HEK293 (cell line): Measurements from ENCODE around the gene CUL9.

Experiments used
- EGR2 ChIP-seq: fragments of 450-650 bp; formaldehyde crosslinking; IDR thresholded peaks from 2 replicates; pipeline ENCODE4 v1.5.1; 2016; ENCODE audit warnings: low read depth, missing biosample characterization, missing genetic modification characterization
- GLIS1 ChIP-seq: fragments of 450-650 bp; formaldehyde crosslinking; IDR thresholded peaks from 2 replicates; pipeline ENCODE4 v1.5.1; 2016; ENCODE audit warnings: missing biosample characterization, missing genetic modification characterization
- IKZF3 ChIP-seq: fragments of 450-650 bp; IDR thresholded peaks from 2 replicates; pipeline ENCODE4 v1.5.0; 2018; ENCODE audit warnings: missing biosample characterization, mild to moderate bottlenecking, missing genetic modification characterization, moderate library complexity
- KLF7 ChIP-seq: fragments of 450-650 bp; formaldehyde crosslinking; IDR thresholded peaks from 2 replicates; pipeline ENCODE4 v1.5.1; 2016; ENCODE audit warnings: missing biosample characterization, missing genetic modification characterization, borderline replicate concordance
- KLF9 ChIP-seq: fragments of 450-650 bp; formaldehyde crosslinking; IDR thresholded peaks from 2 replicates; pipeline ENCODE4 v1.5.1; 2016; ENCODE audit warnings: missing biosample characterization, missing genetic modification characterization, low read depth
- MEIS1 ChIP-seq: sonication (generic); formaldehyde crosslinking; IDR thresholded peaks from 2 replicates; pipeline ENCODE4 v1.8.1; 2022; ENCODE audit warnings: missing genetic modification reagents, mild to moderate bottlenecking, borderline replicate concordance
- SCRT2 ChIP-seq: fragments of 450-650 bp; formaldehyde crosslinking; IDR thresholded peaks from 2 replicates; pipeline ENCODE4 v1.5.1; 2016; ENCODE audit warnings: missing biosample characterization, missing genetic modification characterization
- SP7 ChIP-seq: fragments of 450-650 bp; formaldehyde crosslinking; IDR thresholded peaks from 2 replicates; pipeline ENCODE4 v1.5.1; 2016; ENCODE audit warnings: missing biosample characterization, missing genetic modification characterization
- YY1 ChIP-seq: fragments of 450-650 bp; formaldehyde crosslinking; IDR thresholded peaks from 2 replicates; pipeline ENCODE4 v1.5.1; 2018; ENCODE audit warnings: missing biosample characterization, missing genetic modification characterization
- ZBTB8A ChIP-seq: fragments of 450-650 bp; formaldehyde crosslinking; IDR thresholded peaks from 2 replicates; pipeline ENCODE4 v1.5.1; 2016; ENCODE audit warnings: missing biosample characterization, missing genetic modification characterization
- ZEB2 ChIP-seq: fragments of 450-650 bp; formaldehyde crosslinking; IDR thresholded peaks from 2 replicates; pipeline ENCODE4 v1.5.1; 2016; ENCODE audit warnings: missing biosample characterization, missing genetic modification characterization
- ZFP37 ChIP-seq: fragments of 450-650 bp; formaldehyde crosslinking; IDR thresholded peaks from 2 replicates; pipeline ENCODE4 v1.5.1; 2016; ENCODE audit warnings: missing biosample characterization, missing genetic modification characterization
- ZNF114 ChIP-seq: fragments of 450-650 bp; formaldehyde crosslinking; IDR thresholded peaks from 2 replicates; pipeline ENCODE4 v1.5.0; 2017; ENCODE audit warnings: missing biosample characterization, missing genetic modification characterization
- ZNF138 ChIP-seq: fragments of 450-650 bp; formaldehyde crosslinking; IDR thresholded peaks from 2 replicates; pipeline ENCODE4 v1.5.1; 2016; ENCODE audit warnings: missing biosample characterization, missing genetic modification characterization, borderline replicate concordance
- ZNF19 ChIP-seq: fragments of 450-650 bp; formaldehyde crosslinking; IDR thresholded peaks from 2 replicates; pipeline ENCODE4; 2016; ENCODE audit warnings: missing biosample characterization, missing genetic modification characterization, low read depth
- ZNF211 ChIP-seq: fragments of 450-650 bp; formaldehyde crosslinking; IDR thresholded peaks from 2 replicates; pipeline ENCODE4 v1.5.1; 2016; ENCODE audit warnings: low read depth, missing biosample characterization, missing genetic modification characterization
- ZNF214 ChIP-seq: fragments of 450-650 bp; formaldehyde crosslinking; IDR thresholded peaks from 2 replicates; pipeline ENCODE4 v1.5.1; 2017; ENCODE audit warnings: missing biosample characterization, mild to moderate bottlenecking, missing genetic modification characterization, borderline replicate concordance
- ZNF248 ChIP-seq: fragments of 450-650 bp; formaldehyde crosslinking; IDR thresholded peaks from 2 replicates; pipeline ENCODE4 v1.5.1; 2017; ENCODE audit warnings: missing biosample characterization, missing genetic modification characterization
- ZNF324 ChIP-seq: fragments of 450-650 bp; formaldehyde crosslinking; IDR thresholded peaks from 2 replicates; pipeline ENCODE4 v1.5.1; 2016; ENCODE audit warnings: missing biosample characterization, missing genetic modification characterization
- ZNF433 ChIP-seq: fragments of 450-650 bp; formaldehyde crosslinking; IDR thresholded peaks from 2 replicates; pipeline ENCODE4 v1.5.1; 2016; ENCODE audit warnings: missing biosample characterization, missing genetic modification characterization, low read depth
- ZNF514 ChIP-seq: fragments of 450-650 bp; formaldehyde crosslinking; IDR thresholded peaks from 2 replicates; pipeline ENCODE4 v1.5.1; 2016; ENCODE audit warnings: missing biosample characterization, missing genetic modification characterization
- ZNF560 ChIP-seq: fragments of 450-650 bp; formaldehyde crosslinking; IDR thresholded peaks from 2 replicates; pipeline ENCODE4 v1.5.1; 2017; ENCODE audit warnings: missing biosample characterization, missing genetic modification characterization, borderline replicate concordance
- ZNF571 ChIP-seq: fragments of 450-650 bp; formaldehyde crosslinking; IDR thresholded peaks from 2 replicates; pipeline ENCODE4 v1.5.0; 2017; ENCODE audit warnings: missing biosample characterization, missing genetic modification characterization
- ZNF585B ChIP-seq: fragments of 450-650 bp; formaldehyde crosslinking; IDR thresholded peaks from 2 replicates; pipeline ENCODE4 v1.5.1; 2016; ENCODE audit warnings: missing biosample characterization, missing genetic modification characterization
- ZNF623 ChIP-seq: fragments of 450-650 bp; formaldehyde crosslinking; IDR thresholded peaks from 2 replicates; pipeline ENCODE4 v1.5.1; 2016; ENCODE audit warnings: missing biosample characterization, missing genetic modification characterization
- ZNF785 ChIP-seq: fragments of 450-650 bp; formaldehyde crosslinking; IDR thresholded peaks from 2 replicates; pipeline ENCODE4 v1.5.1; 2016; ENCODE audit warnings: missing biosample characterization, missing genetic modification characterization
- TF ChIP-seq, protein P1 (sequence below): fragments of 450-650 bp; IDR thresholded peaks from 2 replicates; pipeline ENCODE4 v1.5.1; 2018; ENCODE audit warnings: missing biosample characterization, mild to moderate bottlenecking, missing genetic modification characterization
- TF ChIP-seq, protein P2 (sequence below): fragments of 450-650 bp; formaldehyde crosslinking; IDR thresholded peaks from 2 replicates; pipeline ENCODE4 v1.5.1; 2016; ENCODE audit warnings: missing biosample characterization, missing genetic modification characterization
- TF ChIP-seq, protein P3 (sequence below): fragments of 450-650 bp; formaldehyde crosslinking; IDR thresholded peaks from 2 replicates; pipeline ENCODE4 v1.5.1; 2016; ENCODE audit warnings: missing biosample characterization, missing genetic modification characterization
- TF ChIP-seq, protein P4 (sequence below): fragments of 450-650 bp; formaldehyde crosslinking; IDR thresholded peaks from 2 replicates; pipeline ENCODE4 v1.5.1; 2016; ENCODE audit warnings: missing biosample characterization, missing genetic modification characterization
- TF ChIP-seq, protein P5 (sequence below): fragments of 450-650 bp; formaldehyde crosslinking; IDR thresholded peaks from 2 replicates; pipeline ENCODE4 v1.5.1; 2016; ENCODE audit warnings: missing biosample characterization, missing genetic modification characterization
- TF ChIP-seq, protein P6 (sequence below): fragments of 450-650 bp; formaldehyde crosslinking; IDR thresholded peaks from 2 replicates; pipeline ENCODE4 v1.5.1; 2016; ENCODE audit warnings: missing biosample characterization, missing genetic modification characterization

The CUL9 gene

DNA sequence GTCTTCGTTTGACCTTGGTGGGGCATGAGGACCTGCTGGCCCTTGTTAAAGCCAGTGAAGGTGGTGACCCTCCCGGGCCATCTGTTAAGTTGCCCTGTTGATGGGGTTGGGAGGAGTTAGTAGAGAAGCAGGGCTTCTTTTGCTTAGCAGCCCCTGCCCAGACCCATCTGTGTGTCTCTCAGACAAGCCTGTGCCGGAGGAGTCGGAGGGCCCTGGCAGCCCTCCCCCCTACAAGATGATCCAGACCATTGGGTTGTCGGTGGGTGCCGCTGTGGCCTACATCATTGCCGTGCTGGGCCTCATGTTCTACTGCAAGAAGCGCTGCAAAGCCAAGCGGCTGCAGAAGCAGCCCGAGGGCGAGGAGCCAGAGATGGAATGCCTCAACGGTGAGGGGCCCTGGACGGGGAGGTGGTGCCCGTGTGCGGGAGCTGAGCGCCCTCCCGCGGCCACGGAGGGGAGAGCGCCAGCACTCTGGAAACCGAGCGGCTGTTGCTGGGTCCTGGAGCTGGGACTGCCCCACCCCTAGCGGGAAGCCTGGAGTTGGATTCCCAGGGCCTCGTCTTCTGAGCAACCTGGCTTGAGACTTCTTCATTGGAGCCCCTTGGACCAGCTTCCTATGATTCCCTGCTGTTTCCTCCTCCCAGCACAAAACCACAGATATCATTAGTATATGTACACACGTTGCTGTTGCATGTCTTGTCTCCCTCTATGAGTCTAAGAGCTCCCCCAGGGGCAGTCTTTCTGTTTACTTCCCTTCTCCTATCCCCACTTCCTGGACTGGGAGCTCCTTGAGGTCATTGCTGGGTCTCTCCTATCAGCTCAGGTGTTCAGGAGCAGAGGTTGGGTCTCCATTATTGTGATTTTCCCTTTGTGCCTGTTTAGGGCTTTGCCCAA, 38.5 kb upstream of the CUL9 start (continued):
- TF ChIP-seq, protein P1, sequence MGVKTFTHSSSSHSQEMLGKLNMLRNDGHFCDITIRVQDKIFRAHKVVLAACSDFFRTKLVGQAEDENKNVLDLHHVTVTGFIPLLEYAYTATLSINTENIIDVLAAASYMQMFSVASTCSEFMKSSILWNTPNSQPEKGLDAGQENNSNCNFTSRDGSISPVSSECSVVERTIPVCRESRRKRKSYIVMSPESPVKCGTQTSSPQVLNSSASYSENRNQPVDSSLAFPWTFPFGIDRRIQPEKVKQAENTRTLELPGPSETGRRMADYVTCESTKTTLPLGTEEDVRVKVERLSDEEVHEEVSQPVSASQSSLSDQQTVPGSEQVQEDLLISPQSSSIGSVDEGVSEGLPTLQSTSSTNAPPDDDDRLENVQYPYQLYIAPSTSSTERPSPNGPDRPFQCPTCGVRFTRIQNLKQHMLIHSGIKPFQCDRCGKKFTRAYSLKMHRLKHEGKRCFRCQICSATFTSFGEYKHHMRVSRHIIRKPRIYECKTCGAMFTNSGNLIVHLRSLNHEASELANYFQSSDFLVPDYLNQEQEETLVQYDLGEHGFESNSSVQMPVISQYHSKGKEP: peak; percentile 99
- TF ChIP-seq SCRT2: peak; percentile 88
- TF ChIP-seq MEIS1 (CRISPR knock-in tag): no peak
- TF ChIP-seq, protein P2, sequence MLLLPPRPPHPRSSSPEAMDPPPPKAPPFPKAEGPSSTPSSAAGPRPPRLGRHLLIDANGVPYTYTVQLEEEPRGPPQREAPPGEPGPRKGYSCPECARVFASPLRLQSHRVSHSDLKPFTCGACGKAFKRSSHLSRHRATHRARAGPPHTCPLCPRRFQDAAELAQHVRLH (tag by site-specific recombination): no peak
- no peak for TF ChIP-seq ZNF114 (tag by site-specific recombination)
- 0 out of 2 replicates have a peak, but pooled peaks have one; percentile 53 for TF ChIP-seq ZNF324 (tag by site-specific recombination)
- no peak for TF ChIP-seq ZNF19
- TF ChIP-seq ZNF211 (tag by site-specific recombination): no peak
- TF ChIP-seq, protein P3, sequence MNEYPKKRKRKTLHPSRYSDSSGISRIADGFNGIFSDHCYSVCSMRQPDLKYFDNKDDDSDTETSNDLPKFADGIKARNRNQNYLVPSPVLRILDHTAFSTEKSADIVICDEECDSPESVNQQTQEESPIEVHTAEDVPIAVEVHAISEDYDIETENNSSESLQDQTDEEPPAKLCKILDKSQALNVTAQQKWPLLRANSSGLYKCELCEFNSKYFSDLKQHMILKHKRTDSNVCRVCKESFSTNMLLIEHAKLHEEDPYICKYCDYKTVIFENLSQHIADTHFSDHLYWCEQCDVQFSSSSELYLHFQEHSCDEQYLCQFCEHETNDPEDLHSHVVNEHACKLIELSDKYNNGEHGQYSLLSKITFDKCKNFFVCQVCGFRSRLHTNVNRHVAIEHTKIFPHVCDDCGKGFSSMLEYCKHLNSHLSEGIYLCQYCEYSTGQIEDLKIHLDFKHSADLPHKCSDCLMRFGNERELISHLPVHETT (tag by site-specific recombination): peak; percentile 55; the same call in 1 of the 2 replicates
- TF ChIP-seq ZFP37 (tag by site-specific recombination): peak; percentile 84
- TF ChIP-seq ZNF623 (tag by site-specific recombination): no peak
- peak; percentile 59; the same call in 1 of the 2 replicates for TF ChIP-seq SP7 (tag by site-specific recombination)
- TF ChIP-seq ZNF585B (tag by site-specific recombination): no peak
- TF ChIP-seq, protein P4, sequence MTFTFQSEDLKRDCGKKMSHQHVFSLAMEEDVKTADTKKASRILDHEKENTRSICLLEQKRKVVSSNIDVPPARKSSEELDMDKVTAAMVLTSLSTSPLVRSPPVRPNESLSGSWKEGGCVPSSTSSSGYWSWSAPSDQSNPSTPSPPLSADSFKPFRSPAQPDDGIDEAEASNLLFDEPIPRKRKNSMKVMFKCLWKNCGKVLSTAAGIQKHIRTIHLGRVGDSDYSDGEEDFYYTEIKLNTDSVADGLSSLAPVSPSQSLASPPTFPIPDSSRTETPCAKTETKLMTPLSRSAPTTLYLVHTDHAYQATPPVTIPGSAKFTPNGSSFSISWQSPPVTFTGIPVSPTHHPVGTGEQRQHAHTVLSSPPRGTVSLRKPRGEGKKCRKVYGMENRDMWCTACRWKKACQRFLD (tag by site-specific recombination): no peak
- TF ChIP-seq KLF9 (tag by site-specific recombination): peak; percentile 35
- TF ChIP-seq ZNF138 (tag by site-specific recombination): no peak
- TF ChIP-seq GLIS1: peak; percentile 57; the same call in 1 of the 2 replicates
- no peak for TF ChIP-seq ZNF214
- 0 out of 2 replicates have a peak, but pooled peaks have one; percentile 49 for TF ChIP-seq ZBTB8A
- TF ChIP-seq, protein P5, sequence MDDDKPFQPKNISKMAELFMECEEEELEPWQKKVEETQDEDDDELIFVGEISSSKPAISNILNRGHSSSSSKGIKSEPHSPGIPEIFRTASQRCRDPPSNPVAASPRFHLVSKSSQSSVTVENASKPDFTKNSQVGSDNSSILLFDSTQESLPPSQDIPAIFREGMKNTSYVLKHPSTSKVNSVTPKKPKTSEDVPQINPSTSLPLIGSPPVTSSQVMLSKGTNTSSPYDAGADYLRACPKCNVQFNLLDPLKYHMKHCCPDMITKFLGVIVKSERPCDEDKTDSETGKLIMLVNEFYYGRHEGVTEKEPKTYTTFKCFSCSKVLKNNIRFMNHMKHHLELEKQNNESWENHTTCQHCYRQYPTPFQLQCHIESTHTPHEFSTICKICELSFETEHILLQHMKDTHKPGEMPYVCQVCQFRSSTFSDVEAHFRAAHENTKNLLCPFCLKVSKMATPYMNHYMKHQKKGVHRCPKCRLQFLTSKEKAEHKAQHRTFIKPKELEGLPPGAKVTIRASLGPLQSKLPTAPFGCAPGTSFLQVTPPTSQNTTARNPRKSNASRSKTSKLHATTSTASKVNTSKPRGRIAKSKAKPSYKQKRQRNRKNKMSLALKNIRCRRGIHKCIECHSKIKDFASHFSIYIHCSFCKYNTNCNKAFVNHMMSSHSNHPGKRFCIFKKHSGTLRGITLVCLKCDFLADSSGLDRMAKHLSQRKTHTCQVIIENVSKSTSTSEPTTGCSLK (tag by site-specific recombination): no peak
- TF ChIP-seq ZNF560 (tag by site-specific recombination): no peak
- TF ChIP-seq, protein P6, sequence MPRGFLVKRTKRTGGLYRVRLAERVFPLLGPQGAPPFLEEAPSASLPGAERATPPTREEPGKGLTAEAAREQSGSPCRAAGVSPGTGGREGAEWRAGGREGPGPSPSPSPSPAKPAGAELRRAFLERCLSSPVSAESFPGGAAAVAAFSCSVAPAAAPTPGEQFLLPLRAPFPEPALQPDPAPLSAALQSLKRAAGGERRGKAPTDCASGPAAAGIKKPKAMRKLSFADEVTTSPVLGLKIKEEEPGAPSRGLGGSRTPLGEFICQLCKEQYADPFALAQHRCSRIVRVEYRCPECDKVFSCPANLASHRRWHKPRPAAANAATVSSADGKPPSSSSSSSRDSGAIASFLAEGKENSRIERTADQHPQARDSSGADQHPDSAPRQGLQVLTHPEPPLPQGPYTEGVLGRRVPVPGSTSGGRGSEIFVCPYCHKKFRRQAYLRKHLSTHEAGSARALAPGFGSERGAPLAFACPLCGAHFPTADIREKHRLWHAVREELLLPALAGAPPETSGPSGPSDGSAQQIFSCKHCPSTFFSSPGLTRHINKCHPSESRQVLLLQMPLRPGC (tag by site-specific recombination): 0 out of 2 replicates have a peak, but pooled peaks have one; percentile 47
- TF ChIP-seq ZNF433: no peak
- no peak for TF ChIP-seq EGR2
- TF ChIP-seq KLF7 (tag by site-specific recombination): peak; percentile 47; the same call in 1 of the 2 replicates
- no peak for TF ChIP-seq YY1 (tag by site-specific recombination)
- no peak for TF ChIP-seq ZNF248 (tag by site-specific recombination)
- TF ChIP-seq ZNF785: no peak
- TF ChIP-seq ZNF514 (tag by site-specific recombination): no peak
- TF ChIP-seq IKZF3 (tag by site-specific recombination): no peak
- TF ChIP-seq ZEB2 (tag by site-specific recombination): peak; percentile 77
- TF ChIP-seq ZNF571: no peak
